Uterus (tissue), 4 donors: ENCODE results near the gene GLT6D1. TPM values are rescaled to one million over a fixed set of nuclear protein-coding genes. Genes with fewer than 3 reads are reported as not detected.

Experiments
- DNase-seq, 2 donors: peaks; one replicate each; pipeline ENCODE4 v3.0.0-alpha.2; 2019 to 2020
- H3K27ac ChIP-seq, 2 donors: fragments of 200-600 bp; sonication (generic); 1 replicate in 1 of 2; 2 replicates in 1 of 2; pipeline ENCODE4 v1.5.1; 2016 to 2018
- H3K27me3 ChIP-seq, 2 donors: fragments of 200-600 bp; sonication (generic); one replicate each; pipeline ENCODE4 v1.5.1; 2018 to 2019; ENCODE audit warnings: control low read depth in 1 of 2
- H3K36me3 ChIP-seq, 2 donors: fragments of 200-600 bp; sonication (generic); one replicate each; pipeline ENCODE4 v1.5.1; 2019; ENCODE audit warnings: control low read depth in 1 of 2
- H3K4me1 ChIP-seq, 2 donors: fragments of 200-600 bp; sonication (generic); one replicate each; pipeline ENCODE4 v1.5.1; 2018 to 2019; ENCODE audit warnings: control low read depth in 1 of 2
- H3K4me3 ChIP-seq, 2 donors: fragments of 200-600 bp; sonication (generic); 1 replicate in 1 of 2; 2 replicates in 1 of 2; pipeline ENCODE4 v1.5.1; 2018 to 2019; ENCODE audit warnings: mild to moderate bottlenecking in 1 of 2
- H3K9me3 ChIP-seq, 2 donors: fragments of 200-600 bp; sonication (generic); one replicate each; pipeline ENCODE4 v1.5.1; 2019; ENCODE audit warnings: control low read depth in 1 of 2
- POLR2A ChIP-seq, 2 donors: fragments of 450-650 bp; IDR thresholded peaks; one replicate each; pipeline ENCODE4 v1.6.1; 2016; ENCODE audit warnings: antibody characterized with exemption in 2 of 2, mild to moderate bottlenecking in 1 of 2, moderate library complexity in 1 of 2
- intact Hi-C: fragments of 100-400 bp; cut with DNase I; formaldehyde crosslinking; loops from one replicate; pipeline ENCODE4 v1.15.1; 2023; ENCODE audit warnings: low total_unique reads
- total RNA-seq, 4 donors: library from RNA; depleted of rRNA in 3 of 4; stranded (reverse); fragments of >200 nt in 3 of 4; gene quantifications; one replicate each; pipeline versions ENCODE4 v1.1.0 to v1.2.4, GENCODE V29; 2014 to 2023
- TF ChIP-seq, protein P1 (sequence below), 4 experiments: fragments of 200-600 bp in 2 of 4; fragments of 450-650 bp in 2 of 4; sonication (generic) in 2 of 4; IDR thresholded peaks; one replicate each; pipeline ENCODE4 v1.5.1; 2016 to 2019; ENCODE audit warnings: antibody characterized with exemption in 4 of 4, mild to moderate bottlenecking in 2 of 4, moderate library complexity in 1 of 4
- donor health status: DM: yes; HTN: yes; CAD: no.

Gene GLT6D1
- total RNA-seq, 4 donors from 2014 or later: not detected

DNA sequence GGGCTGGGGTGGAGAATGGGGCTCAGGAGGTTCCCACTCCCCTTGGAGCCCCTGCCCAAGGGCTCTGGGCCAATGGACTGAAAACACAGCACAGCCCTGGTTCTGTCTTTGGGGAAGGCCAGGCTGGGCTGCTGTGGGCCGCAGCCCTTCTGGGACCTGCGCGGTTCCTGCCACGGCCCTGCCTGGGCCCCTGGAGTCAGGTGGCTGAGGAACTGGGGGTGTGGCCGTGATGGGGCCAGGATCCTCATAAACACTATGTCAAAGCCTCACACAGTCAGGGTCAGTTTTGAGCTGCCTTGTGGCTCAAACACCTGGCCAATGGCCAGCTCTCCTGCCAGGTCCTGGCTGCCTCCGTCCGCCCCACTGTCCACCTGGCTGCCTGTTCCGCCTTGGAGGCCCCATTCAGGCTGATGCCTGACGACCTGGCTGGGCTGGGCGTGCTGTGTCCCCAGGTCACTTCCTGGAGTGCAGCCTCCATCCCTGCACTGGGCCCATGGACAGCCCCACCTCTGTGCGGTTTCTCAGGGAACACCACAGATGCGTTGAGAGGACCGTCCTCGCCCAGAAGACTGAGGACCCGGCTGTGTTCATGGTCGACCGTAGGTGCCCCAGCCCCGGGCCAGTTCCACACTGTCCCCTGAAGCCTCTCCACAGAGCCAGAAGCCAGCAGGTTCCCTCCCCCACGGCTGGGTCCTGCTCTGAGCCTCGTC, 50.3 kb downstream of the GLT6D1 start:
- TF ChIP-seq, protein P1, sequence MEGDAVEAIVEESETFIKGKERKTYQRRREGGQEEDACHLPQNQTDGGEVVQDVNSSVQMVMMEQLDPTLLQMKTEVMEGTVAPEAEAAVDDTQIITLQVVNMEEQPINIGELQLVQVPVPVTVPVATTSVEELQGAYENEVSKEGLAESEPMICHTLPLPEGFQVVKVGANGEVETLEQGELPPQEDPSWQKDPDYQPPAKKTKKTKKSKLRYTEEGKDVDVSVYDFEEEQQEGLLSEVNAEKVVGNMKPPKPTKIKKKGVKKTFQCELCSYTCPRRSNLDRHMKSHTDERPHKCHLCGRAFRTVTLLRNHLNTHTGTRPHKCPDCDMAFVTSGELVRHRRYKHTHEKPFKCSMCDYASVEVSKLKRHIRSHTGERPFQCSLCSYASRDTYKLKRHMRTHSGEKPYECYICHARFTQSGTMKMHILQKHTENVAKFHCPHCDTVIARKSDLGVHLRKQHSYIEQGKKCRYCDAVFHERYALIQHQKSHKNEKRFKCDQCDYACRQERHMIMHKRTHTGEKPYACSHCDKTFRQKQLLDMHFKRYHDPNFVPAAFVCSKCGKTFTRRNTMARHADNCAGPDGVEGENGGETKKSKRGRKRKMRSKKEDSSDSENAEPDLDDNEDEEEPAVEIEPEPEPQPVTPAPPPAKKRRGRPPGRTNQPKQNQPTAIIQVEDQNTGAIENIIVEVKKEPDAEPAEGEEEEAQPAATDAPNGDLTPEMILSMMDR (IDR thresholded peaks at IDR 0.05): no peak
- TF ChIP-seq POLR2A (IDR thresholded peaks at IDR 0.05): no peak
- DNase-seq: no peak
- intact Hi-C loops: no loop called here
- Histone ChIP-seq H3K4me1 (no peaks in the 10 kb centered on the region), H3K36me3 (no peaks in the 10 kb centered on the region), H3K9me3 (no peaks in the 10 kb centered on the region), H3K27ac (no peak overlapping the region), H3K4me3 (no peak overlapping the region), H3K27me3 (no peaks in the 10 kb centered on the region)

DNA sequence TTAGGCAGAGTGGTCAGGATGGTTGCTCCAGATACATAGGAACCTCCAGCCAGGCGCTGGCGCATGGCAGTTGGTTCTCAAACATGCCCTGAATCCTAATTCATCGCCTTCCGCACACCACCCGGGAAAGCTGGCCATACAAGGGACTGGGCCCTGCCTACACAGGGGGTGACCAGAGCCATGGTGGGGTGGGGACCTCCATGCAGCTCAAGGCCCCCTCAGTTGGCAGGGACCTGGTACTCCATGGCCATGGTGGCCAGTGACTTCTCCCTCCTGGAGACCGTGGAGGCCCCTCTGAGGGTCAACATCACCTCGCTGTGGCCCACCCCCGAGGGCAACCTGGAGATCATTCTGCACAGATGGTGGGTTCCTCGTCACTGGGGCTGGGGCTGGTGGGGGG, 51.0 kb downstream of the GLT6D1 start:
- intact Hi-C loops: no loop called here
- Histone ChIP-seq H3K4me3 (no peak overlapping the region), H3K9me3 (no peaks in the 10 kb centered on the region), H3K4me1 (no peaks in the 10 kb centered on the region), H3K36me3 (no peaks in the 10 kb centered on the region), H3K27me3 (no peaks in the 10 kb centered on the region), H3K27ac (no peak overlapping the region)
- no peak for TF ChIP-seq POLR2A (IDR thresholded peaks at IDR 0.05)
- no peak for DNase-seq

DNA sequence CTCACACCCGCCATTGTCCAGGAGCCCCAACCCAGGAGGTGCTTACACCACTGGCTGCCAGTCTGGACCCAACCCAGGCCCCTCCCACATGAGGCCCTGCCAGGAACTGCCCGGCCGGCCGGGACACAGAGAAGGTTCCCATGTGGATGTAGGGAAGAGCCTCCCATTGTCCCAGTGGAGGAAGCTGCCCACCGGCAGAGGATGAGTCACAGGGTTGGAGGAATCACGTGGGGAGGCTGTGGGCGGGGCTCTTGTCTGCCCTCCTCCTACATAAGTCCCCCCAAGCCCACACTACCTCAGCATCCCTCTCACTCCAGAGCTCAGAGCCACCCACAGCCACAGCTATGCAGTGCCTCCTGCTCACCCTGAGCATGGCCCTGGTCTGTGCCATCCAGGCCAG, 51.7 kb downstream of the GLT6D1 start:
- DNase-seq: no peak
- intact Hi-C loops: no loop called here
- Histone ChIP-seq H3K4me1 (no peaks in the 10 kb centered on the region), H3K27me3 (no peaks in the 10 kb centered on the region), H3K36me3 (no peaks in the 10 kb centered on the region), H3K27ac (no peak overlapping the region), H3K4me3 (no peak overlapping the region), H3K9me3 (no peaks in the 10 kb centered on the region)
- TF ChIP-seq POLR2A (IDR thresholded peaks at IDR 0.05): no peak
- TF ChIP-seq, protein P1 (IDR thresholded peaks at IDR 0.05): no peak

DNA sequence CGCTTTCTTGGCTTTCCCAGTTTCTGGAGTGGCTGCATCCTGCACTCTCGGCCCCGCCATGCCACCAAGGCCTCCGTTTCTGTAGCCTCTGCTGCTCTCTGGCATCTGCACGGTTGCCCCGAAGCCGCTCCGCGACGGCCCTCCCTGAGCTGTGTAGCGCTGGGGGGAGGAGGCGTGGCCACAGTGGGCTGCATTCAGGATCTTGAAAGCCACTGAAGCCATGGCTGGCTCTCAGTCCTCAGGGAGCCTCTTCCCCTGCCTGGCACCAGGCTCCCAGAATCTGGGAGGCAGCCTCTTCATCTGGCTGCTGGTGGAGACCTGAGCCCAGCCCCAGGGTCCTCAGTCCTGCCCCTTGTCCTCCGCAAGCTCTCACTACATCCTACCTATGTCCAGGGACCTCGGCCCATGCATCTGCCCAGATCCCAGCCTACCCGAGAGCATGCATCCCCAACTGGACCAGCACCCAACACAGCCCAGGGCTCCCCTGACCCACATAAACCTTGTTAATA, 52.7 kb downstream of the GLT6D1 start:
- Histone ChIP-seq H3K27me3 (no peaks in the 10 kb centered on the region), H3K27ac (no peak overlapping the region), H3K9me3 (no peaks in the 10 kb centered on the region), H3K36me3 (no peaks in the 10 kb centered on the region), H3K4me1 (no peaks in the 10 kb centered on the region), H3K4me3 (no peak overlapping the region)
- TF ChIP-seq POLR2A (IDR thresholded peaks at IDR 0.05): no peak
- TF ChIP-seq, protein P1 (IDR thresholded peaks at IDR 0.05): no peak
- intact Hi-C loops: no loop called here
- no peak for DNase-seq

DNA sequence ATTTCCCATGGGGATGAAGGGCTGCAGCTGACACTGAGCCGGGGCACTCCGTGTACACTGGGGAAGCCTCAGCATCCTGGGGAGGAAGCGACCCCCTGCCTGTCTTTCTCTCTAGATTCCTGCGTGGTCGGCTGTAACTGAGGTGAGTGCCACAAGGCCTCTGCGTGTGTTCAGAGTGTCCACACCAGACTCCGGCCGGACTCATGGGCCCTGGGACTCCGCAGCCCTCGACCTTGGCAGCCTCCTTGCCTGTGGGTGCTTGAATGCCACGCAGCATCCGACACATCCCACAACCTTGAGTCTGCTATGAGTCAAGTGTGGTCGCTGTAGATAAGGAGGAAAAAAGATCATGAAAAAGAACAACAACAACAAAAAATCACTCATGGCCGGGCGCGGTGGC, 54.4 kb downstream of the GLT6D1 start:
- intact Hi-C loops: no loop called here
- no peaks in the 10 kb centered on the region for H3K4me1 ChIP-seq
- H3K27ac ChIP-seq: no peak overlapping the region
- H3K27me3 ChIP-seq: no peaks in the 10 kb centered on the region
- no peak for DNase-seq
- no peaks in the 10 kb centered on the region for H3K9me3 ChIP-seq
- H3K4me3 ChIP-seq: no peak overlapping the region
- TF ChIP-seq POLR2A (IDR thresholded peaks at IDR 0.05): no peak
- TF ChIP-seq, protein P1 (IDR thresholded peaks at IDR 0.05): no peak
- H3K36me3 ChIP-seq: no peaks in the 10 kb centered on the region
